GM18507 (cell line): ENCODE results near the gene CYP2C8.
"Not testable (repeated sequence)": the region's sequence is repeated elsewhere in the genome, so short reads cannot be mapped to it uniquely, and the experiment has no call there.

Experiments
- DNase-seq: peaks from one replicate; pipeline ENCODE4 v3.0.0; 2011; ENCODE audit warnings: low read depth; ENCODE audit not compliant: insufficient read length; ENCODE audit errors: extremely low spot score
- FAIRE-seq: peaks from 2 replicates; lab custom pipeline; 2011; peaks lifted over from hg19 to GRCh38; lab: Jason Lieb, UNC

CYP2C8 gene

GRCh38 chr10:95069286-95069685 lies at the start of gene CYP2C8:
Gene CYP2C8, minus strand, starts transcription at chr10:95069497. Its CDS starts 95 bp downstream, at chr10:95069402.
- DNase-seq, result no peak
- FAIRE-seq, result no peak

GRCh38 chr10:95116869-95117269 lies 47.6 kb upstream of the CYP2C8 start:
- DNase-seq, result no peak
- no peak for FAIRE-seq

GRCh38 chr10:95110823-95111222 lies 41.5 kb upstream of the CYP2C8 start:
- FAIRE-seq, DNase-seq: not testable (repeated sequence)

- FAIRE-seq (no peak), DNase-seq (no peak)
Observed at GRCh38 chr10:95097805-95098204, 28.5 kb upstream of the CYP2C8 start.

- no peak for FAIRE-seq
Observed at GRCh38 chr10:95096143-95096542, 26.8 kb upstream of the CYP2C8 start.

GRCh38 chr10:95079626-95080025 lies 10.3 kb upstream of the CYP2C8 start:
- not testable (repeated sequence) for DNase-seq, FAIRE-seq

More at GRCh38 chr10:95096143-95096542, 26.8 kb upstream of the CYP2C8 start:
- DNase-seq, result no peak

GRCh38 chr10:95077556-95077955 lies 8.3 kb upstream of the CYP2C8 start:
- FAIRE-seq (no peak), DNase-seq (no peak)

- FAIRE-seq (no peak), DNase-seq (no peak)
Observed at GRCh38 chr10:95071107-95071660, 1.9 kb upstream of the CYP2C8 start.

GRCh38 chr10:95064125-95064524 lies 5.2 kb downstream of the CYP2C8 start:
- DNase-seq, FAIRE-seq: not testable (repeated sequence)

GRCh38 chr10:95056744-95057363 lies 12.4 kb downstream of the CYP2C8 start:
- DNase-seq (no peak), FAIRE-seq (no peak)

- DNase-seq (no peak), FAIRE-seq (no peak)
Observed at GRCh38 chr10:95049919-95050318, 19.4 kb downstream of the CYP2C8 start.

- DNase-seq, result no peak
- FAIRE-seq, result no peak
Observed at GRCh38 chr10:95048206-95048605, 21.1 kb downstream of the CYP2C8 start.

- FAIRE-seq (no peak), DNase-seq (no peak)
Observed at GRCh38 chr10:95039281-95039680, 30.0 kb downstream of the CYP2C8 start.

GRCh38 chr10:95035332-95036295 lies 33.7 kb downstream of the CYP2C8 start:
- DNase-seq, result no peak
- FAIRE-seq, result no peak

GRCh38 chr10:95034401-95034800 lies 34.9 kb downstream of the CYP2C8 start:
- DNase-seq (no peak), FAIRE-seq (no peak)

GRCh38 chr10:95031656-95032055 lies 37.6 kb downstream of the CYP2C8 start:
- FAIRE-seq, result no peak
- DNase-seq, result no peak

GRCh38 chr10:95026461-95026860 lies 42.8 kb downstream of the CYP2C8 start:
- FAIRE-seq (no peak), DNase-seq (no peak)

GRCh38 chr10:94997741-94998174 lies 71.5 kb downstream of the CYP2C8 start:
- DNase-seq (no peak), FAIRE-seq (no peak)

- DNase-seq (no peak), FAIRE-seq (no peak)
Observed at GRCh38 chr10:94992811-94993210, 76.5 kb downstream of the CYP2C8 start.

- FAIRE-seq, result no peak
Observed at GRCh38 chr10:94991243-94991888, 77.9 kb downstream of the CYP2C8 start.

More at GRCh38 chr10:94991243-94991888, 77.9 kb downstream of the CYP2C8 start:
- no peak for DNase-seq
